ENCODE data around the gene FGFR2. TPM values are rescaled to one million over a fixed set of nuclear protein-coding genes. Genes with fewer than 3 reads are reported as not detected.

Gene FGFR2
- total RNA-seq, 1 donor from 2014 or later = 15.3 TPM

GRCh38 chr10:121553511-121554264 lies 44.6 kb downstream of the FGFR2 start:
- Mint-ChIP-seq H3K4me3 (ENCODE audit: unreplicated experiment) (no peak overlapping the region), H3K36me3 (ENCODE audit: low read depth, unreplicated experiment) (peaks cover 20% of the 10 kb centered on the region), H3K27ac (ENCODE audit: unreplicated experiment) (no peak overlapping the region), H3K4me1 (ENCODE audit: unreplicated experiment) (no peaks in the 10 kb centered on the region), H3K9me3 (ENCODE audit: unreplicated experiment) (no peaks in the 10 kb centered on the region), H3K27me3 (ENCODE audit: unreplicated experiment) (no peaks in the 10 kb centered on the region)
- DNase-seq (ENCODE audit: low spot score) = no peak
- no peak for TF ChIP-seq CTCF (IDR thresholded peaks at IDR 0.05; ENCODE audit: unreplicated experiment)

GRCh38 chr10:121552746-121553145 lies 45.5 kb downstream of the FGFR2 start:
- Mint-ChIP-seq H3K9me3 (ENCODE audit: unreplicated experiment) (no peaks in the 10 kb centered on the region), H3K4me1 (ENCODE audit: unreplicated experiment) (no peaks in the 10 kb centered on the region), H3K4me3 (ENCODE audit: unreplicated experiment) (no peak overlapping the region), H3K27me3 (ENCODE audit: unreplicated experiment) (no peaks in the 10 kb centered on the region), H3K36me3 (ENCODE audit: low read depth, unreplicated experiment) (peaks cover 20% of the 10 kb centered on the region), H3K27ac (ENCODE audit: unreplicated experiment) (no peak overlapping the region)
- no peak for DNase-seq (ENCODE audit: low spot score)
- TF ChIP-seq CTCF (IDR thresholded peaks at IDR 0.05; ENCODE audit: unreplicated experiment) = no peak

- no peak for DNase-seq (ENCODE audit: low spot score)
- Mint-ChIP-seq H3K36me3 (ENCODE audit: low read depth, unreplicated experiment) (peaks cover 20% of the 10 kb centered on the region), H3K27ac (ENCODE audit: unreplicated experiment) (no peak overlapping the region), H3K4me3 (ENCODE audit: unreplicated experiment) (no peak overlapping the region), H3K4me1 (ENCODE audit: unreplicated experiment) (no peaks in the 10 kb centered on the region), H3K9me3 (ENCODE audit: unreplicated experiment) (no peaks in the 10 kb centered on the region), H3K27me3 (ENCODE audit: unreplicated experiment) (no peaks in the 10 kb centered on the region)
- TF ChIP-seq CTCF (IDR thresholded peaks at IDR 0.05; ENCODE audit: unreplicated experiment) = no peak
Observed at GRCh38 chr10:121551210-121551885, 46.9 kb downstream of the FGFR2 start.

- Mint-ChIP-seq H3K4me1 (ENCODE audit: unreplicated experiment) (no peaks in the 10 kb centered on the region), H3K36me3 (ENCODE audit: low read depth, unreplicated experiment) (peaks cover 9% of the 10 kb centered on the region), H3K27ac (ENCODE audit: unreplicated experiment) (no peak overlapping the region)
Observed at GRCh38 chr10:121544301-121544869, 53.9 kb downstream of the FGFR2 start.

More at GRCh38 chr10:121544301-121544869, 53.9 kb downstream of the FGFR2 start:
- H3K4me3 Mint-ChIP-seq (ENCODE audit: unreplicated experiment) = no peak overlapping the region
- no peaks in the 10 kb centered on the region for H3K9me3 Mint-ChIP-seq (ENCODE audit: unreplicated experiment)
- DNase-seq (ENCODE audit: low spot score) = no peak
- no peak for TF ChIP-seq CTCF (IDR thresholded peaks at IDR 0.05; ENCODE audit: unreplicated experiment)
- no peaks in the 10 kb centered on the region for H3K27me3 Mint-ChIP-seq (ENCODE audit: unreplicated experiment)
